ENCODE data around the gene ZDHHC17.
"Not testable (repeated sequence)": the region's sequence is repeated elsewhere in the genome, so short reads cannot be mapped to it uniquely, and the experiment has no call there.

ZDHHC17 gene

DNA sequence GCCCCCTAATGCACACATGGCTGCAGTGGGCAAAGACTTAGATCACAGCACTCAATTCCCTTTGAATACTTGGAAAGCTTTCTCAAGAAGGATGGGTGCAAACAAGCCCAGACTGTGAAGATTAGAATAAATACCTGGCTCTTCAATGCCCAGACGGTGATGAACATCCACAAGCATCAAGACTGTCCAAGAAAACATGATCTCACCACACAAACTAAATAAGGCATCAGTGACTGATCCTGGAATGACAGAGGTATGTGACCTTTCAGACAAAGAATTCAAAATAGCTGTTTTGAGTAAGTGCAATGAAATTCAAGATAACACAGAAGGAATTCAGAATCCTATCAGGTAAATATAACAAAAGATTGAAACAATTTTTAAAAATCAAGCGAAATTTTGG, 43.8 kb upstream of the ZDHHC17 start:
- in situ Hi-C loops (cut with MboI; ENCODE audit: low pct_unique_long_range_greater_than_20kb, low sequenced_read_pairs, unreplicated experiment): no loop called here
- no peak for DNase-seq (ENCODE audit: low spot score)
- TF ChIP-seq, protein P1, sequence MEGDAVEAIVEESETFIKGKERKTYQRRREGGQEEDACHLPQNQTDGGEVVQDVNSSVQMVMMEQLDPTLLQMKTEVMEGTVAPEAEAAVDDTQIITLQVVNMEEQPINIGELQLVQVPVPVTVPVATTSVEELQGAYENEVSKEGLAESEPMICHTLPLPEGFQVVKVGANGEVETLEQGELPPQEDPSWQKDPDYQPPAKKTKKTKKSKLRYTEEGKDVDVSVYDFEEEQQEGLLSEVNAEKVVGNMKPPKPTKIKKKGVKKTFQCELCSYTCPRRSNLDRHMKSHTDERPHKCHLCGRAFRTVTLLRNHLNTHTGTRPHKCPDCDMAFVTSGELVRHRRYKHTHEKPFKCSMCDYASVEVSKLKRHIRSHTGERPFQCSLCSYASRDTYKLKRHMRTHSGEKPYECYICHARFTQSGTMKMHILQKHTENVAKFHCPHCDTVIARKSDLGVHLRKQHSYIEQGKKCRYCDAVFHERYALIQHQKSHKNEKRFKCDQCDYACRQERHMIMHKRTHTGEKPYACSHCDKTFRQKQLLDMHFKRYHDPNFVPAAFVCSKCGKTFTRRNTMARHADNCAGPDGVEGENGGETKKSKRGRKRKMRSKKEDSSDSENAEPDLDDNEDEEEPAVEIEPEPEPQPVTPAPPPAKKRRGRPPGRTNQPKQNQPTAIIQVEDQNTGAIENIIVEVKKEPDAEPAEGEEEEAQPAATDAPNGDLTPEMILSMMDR (IDR thresholded peaks at IDR 0.05; ENCODE audit: extremely low read depth, insufficient read depth, missing control alignments): no peak

DNA sequence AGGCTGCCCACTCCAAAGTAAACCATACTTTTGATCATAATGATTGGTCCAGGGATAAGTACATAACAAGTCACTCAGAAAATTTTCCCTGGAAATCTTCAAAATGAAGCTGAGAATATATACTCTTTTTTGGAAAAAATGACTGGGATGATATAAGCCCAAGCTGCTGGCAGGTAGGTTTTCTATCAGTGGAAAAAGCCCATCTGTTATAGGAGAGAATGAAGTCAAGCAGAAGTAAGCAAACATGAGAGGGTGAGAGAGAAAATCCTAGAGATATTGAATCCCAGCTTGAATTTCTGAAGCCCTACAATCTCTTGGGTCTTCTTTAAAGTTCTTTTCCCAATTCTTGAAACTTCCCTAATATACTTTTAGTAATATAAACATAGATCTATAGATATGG, 37.3 kb upstream of the ZDHHC17 start:
- TF ChIP-seq, protein P1 (IDR thresholded peaks at IDR 0.05; ENCODE audit: extremely low read depth, insufficient read depth, missing control alignments): no peak
- in situ Hi-C loops (cut with MboI; ENCODE audit: low pct_unique_long_range_greater_than_20kb, low sequenced_read_pairs, unreplicated experiment): no loop called here
- no peak for DNase-seq (ENCODE audit: low spot score)

DNA sequence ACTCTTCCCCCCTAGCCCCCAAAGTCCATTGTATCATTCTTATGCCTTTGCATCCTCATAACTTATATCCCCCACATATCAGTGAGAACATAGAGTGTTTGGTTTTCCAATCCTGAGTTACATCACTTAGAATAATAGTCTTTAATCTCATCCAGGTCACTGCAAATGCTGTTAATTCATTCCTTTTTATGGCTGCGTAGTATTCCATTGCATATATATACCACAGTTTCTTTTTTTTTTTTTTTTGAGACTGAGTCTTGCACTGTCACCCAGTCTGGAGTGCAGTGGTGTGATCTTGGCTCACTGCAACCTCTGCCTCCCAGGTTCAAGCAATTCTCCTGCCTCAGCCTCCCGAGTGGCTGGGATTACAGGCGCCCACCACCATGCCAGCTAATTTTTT, 31.7 kb upstream of the ZDHHC17 start:
- DNase-seq (ENCODE audit: low spot score); in situ Hi-C loops (cut with MboI; ENCODE audit: low pct_unique_long_range_greater_than_20kb, low sequenced_read_pairs, unreplicated experiment): not testable (repeated sequence)

DNA sequence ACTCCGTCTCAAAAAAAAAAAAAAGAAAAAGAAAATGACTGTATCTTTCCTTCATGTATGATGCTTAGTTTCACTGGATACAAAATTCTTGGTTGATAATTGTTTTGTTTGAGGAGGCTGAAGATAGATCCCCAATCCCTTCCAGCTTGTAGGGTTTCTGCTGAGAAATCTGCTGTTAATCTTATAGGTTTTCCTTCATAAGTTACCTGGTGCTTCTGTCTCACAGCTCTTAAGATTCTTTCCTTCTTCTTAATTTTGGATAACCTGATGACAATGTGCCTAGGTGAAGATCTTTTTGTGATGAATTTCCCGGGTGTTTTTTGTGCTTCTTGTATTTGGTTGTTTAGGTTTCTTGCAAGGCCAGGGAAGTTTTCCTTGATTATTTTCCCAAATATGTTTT, 26.2 kb upstream of the ZDHHC17 start:
- DNase-seq (ENCODE audit: low spot score); in situ Hi-C loops (cut with MboI; ENCODE audit: low pct_unique_long_range_greater_than_20kb, low sequenced_read_pairs, unreplicated experiment): not testable (repeated sequence)

DNA sequence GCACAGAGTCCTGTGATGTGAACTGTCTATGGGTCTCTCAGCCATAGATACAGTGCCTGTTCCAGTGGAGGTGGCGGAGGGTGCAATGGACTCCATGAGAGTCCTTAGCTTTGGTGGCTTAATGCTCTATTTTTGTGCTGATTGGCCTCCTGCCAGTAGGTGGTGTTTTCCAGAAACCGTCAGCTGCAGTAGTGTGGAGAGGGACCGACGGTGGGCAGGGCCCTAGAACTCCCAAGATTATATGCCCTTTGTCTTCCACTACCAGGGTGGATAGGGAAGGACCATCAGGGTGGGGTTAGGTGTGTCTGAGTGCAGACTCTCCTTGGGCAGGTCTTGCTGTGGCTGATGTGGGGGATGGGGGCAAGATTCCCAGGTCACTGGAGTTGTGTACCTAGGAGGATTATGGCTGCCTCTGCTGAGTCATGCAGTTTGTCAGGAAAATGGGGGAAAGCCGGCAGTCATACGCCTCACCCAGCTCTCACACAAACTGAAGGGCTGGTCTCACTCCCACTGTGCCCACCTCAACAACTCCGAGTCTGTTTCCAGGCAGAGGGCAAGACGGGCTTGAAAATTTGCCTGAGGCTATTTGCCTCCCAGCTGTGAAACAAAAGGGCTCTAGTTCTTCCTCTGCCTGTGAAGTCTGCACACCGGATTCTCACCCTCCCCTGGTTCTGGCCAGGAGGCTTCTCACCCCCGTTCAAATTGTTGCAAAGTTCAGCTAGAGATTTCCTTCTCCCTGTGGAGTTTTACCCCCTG, 24.9 kb upstream of the ZDHHC17 start:
- no peak for DNase-seq (ENCODE audit: low spot score)
- TF ChIP-seq, protein P1 (IDR thresholded peaks at IDR 0.05; ENCODE audit: extremely low read depth, insufficient read depth, missing control alignments): no peak
- in situ Hi-C loops (cut with MboI; ENCODE audit: low pct_unique_long_range_greater_than_20kb, low sequenced_read_pairs, unreplicated experiment): no loop called here

DNA sequence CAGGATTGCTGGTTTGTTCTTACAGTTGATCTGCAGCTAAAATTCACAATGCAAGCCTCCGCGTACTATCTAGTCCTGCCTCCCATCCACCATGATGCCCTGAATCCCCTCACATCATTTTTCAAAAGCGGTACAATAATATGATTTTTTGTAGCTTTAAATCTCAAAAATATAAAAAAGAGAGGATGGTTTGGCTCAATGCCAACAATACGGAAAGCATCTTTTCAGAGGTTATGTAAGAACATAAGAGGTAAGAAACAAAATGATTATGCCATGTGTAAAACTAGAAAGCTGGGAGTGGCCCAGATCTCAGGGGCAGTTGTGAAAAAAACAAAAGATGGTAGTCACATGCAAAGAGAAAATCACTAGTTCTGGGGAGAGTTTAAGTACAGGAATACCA, 24.0 kb upstream of the ZDHHC17 start:
- TF ChIP-seq, protein P1 (IDR thresholded peaks at IDR 0.05; ENCODE audit: extremely low read depth, insufficient read depth, missing control alignments): no peak
- in situ Hi-C loops (cut with MboI; ENCODE audit: low pct_unique_long_range_greater_than_20kb, low sequenced_read_pairs, unreplicated experiment): no loop called here
- no peak for DNase-seq (ENCODE audit: low spot score)

DNA sequence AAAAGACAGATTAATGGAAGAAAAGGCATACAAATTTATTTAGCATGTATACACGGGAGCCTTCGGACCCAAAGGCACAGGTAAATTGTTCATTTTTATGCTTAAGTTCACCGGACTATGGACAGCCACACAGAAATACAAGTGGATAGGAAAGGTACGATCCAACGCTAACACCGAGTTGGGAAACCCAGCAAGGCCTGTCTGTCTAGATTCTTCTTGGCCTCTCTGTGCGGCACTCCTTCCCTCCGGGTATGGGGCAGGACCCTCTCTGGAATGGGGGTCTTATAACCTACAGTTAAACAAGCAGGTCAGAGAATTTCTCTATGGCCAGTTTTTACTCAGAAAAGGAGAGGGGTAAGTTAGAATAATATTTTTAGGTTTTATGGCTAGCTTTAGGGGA, 23.4 kb upstream of the ZDHHC17 start:
- TF ChIP-seq, protein P1 (IDR thresholded peaks at IDR 0.05; ENCODE audit: extremely low read depth, insufficient read depth, missing control alignments): no peak
- DNase-seq (ENCODE audit: low spot score): no peak
- in situ Hi-C loops (cut with MboI; ENCODE audit: low pct_unique_long_range_greater_than_20kb, low sequenced_read_pairs, unreplicated experiment): no loop called here

DNA sequence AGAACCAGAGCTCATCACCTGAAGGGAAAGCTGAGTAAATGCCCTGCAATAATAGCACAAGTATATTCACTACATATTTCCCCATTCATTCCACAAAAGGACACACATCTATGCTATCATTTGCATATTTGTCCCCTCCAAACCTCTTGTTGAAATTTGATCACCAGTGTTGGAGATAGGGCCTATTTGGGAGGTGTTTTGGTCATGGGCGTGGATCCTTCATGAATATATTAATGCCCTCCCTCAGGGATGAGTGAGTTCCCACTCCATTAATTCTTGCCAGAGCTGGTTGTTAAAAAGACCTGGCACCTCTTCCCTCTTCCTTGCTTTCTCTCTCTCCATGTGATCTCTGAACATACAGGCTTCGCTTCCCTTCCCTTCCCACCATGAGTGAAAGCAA, 18.6 kb upstream of the ZDHHC17 start:
- no peak for DNase-seq (ENCODE audit: low spot score)
- in situ Hi-C loops (cut with MboI; ENCODE audit: low pct_unique_long_range_greater_than_20kb, low sequenced_read_pairs, unreplicated experiment): no loop called here
- TF ChIP-seq, protein P1 (IDR thresholded peaks at IDR 0.05; ENCODE audit: extremely low read depth, insufficient read depth, missing control alignments): no peak

Measured in GM13977 (cell line).